Stimulated activated CD8-positive, alpha-beta memory T cell treated with anti-CD3 and anti-CD28 coated beads, Interleukin-4, amount 100 ng/mL, for 1 hour (primary cell): Measurements from ENCODE around the gene NTSR1.

ENCODE experiments used
- DNase-seq, 2 donors: peaks; one replicate each; pipeline ENCODE4 v3.0.0-alpha.2; 2020; ENCODE audit warnings: low read depth in 2 of 2, low spot score in 1 of 2

Gene NTSR1

DNA sequence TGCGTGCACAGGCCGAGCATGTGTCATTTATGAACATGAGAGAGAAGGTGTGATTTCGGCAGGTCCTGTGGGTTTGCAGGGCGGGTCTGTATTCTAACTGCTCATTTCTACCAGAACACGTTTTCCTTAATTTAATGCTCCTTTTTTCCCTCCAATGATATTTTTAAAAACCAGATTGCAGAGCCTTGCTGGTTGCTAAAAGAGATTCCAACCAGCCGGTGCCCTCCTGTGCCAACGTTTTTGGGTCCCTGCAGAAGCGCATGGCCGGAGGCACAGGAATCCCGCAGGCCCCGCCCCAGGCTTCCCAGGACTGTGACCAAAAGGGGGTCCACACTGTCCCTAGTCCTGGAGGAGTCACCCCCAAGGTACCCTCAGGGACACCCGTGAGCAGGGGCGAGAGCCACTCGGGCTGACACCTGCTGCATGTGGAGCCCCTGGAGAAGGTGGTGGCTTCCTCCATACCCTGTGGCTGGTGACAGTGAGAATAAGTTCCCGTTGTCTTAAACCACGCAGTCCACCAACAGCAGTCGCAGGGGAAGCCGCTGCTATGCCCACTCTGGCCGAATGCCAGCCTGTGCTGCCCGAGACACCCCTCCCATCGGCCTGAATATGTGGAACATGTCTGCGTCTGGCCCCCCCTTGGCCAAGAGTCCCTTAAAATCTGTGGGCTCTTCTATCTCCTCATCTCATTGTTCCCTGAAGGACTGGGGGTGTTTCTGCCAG lies 15.7 kb upstream of the NTSR1 start:
- DNase-seq: no peak

DNA sequence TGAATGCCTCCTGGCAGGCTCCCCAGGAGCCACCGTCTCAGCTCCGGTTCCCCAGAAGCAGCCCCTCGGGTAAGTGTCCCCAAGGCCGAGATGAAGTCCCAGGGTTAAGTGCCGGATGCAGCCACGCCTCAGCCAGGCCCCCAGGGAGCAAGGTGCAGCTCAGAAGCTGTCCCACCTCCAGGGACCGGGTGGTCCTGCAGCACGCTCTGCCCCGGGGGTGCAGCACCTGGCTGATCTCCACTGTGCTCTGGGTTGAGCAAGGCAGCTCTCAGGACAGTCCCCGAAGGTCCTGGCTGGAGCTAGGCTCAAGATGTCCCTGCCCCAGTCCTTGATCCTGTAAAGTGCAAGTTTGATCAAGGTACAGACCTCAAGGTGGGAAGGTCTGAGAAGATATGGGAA lies 15.1 kb upstream of the NTSR1 start:
- DNase-seq: no peak

DNA sequence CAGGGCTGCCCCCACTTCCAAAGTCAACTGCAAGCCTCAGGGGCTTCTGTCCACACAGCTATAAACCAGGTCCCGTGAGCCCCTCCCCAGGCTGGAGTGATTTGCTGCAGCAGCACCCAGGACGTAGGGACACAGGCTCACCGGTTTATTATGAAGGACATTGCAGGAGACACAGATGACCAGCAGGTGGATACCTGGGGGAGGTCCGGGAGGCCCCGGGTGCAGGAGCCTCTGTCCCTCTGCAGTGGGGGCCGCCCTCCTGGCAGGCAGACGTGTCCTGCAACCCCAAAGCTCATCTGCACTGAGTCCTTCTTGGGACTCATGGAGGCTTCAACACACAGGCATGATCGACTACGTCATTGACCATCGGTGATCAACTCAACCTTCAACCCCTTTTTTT lies 14.5 kb upstream of the NTSR1 start:
- DNase-seq: no peak

DNA sequence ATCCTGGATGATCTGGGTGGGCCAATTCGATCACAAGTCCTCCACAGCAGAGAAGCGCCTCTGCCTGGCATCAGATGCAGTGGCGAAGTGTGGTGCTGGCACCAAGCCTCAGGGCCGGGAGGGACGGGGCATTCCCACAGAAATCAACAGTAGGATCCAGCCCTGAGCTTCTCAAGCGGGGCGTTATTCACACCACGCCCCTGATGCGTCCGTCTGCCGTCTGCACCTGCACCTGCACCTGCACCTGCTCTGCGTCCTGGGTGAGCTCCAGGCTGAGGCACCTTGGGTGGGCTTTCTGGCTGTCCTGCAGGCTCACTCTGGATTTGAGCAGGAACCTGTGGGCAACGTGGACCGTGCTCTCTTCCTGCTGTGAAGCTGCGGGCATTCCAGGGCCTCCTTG lies 13.8 kb upstream of the NTSR1 start:
- DNase-seq: no peak

DNA sequence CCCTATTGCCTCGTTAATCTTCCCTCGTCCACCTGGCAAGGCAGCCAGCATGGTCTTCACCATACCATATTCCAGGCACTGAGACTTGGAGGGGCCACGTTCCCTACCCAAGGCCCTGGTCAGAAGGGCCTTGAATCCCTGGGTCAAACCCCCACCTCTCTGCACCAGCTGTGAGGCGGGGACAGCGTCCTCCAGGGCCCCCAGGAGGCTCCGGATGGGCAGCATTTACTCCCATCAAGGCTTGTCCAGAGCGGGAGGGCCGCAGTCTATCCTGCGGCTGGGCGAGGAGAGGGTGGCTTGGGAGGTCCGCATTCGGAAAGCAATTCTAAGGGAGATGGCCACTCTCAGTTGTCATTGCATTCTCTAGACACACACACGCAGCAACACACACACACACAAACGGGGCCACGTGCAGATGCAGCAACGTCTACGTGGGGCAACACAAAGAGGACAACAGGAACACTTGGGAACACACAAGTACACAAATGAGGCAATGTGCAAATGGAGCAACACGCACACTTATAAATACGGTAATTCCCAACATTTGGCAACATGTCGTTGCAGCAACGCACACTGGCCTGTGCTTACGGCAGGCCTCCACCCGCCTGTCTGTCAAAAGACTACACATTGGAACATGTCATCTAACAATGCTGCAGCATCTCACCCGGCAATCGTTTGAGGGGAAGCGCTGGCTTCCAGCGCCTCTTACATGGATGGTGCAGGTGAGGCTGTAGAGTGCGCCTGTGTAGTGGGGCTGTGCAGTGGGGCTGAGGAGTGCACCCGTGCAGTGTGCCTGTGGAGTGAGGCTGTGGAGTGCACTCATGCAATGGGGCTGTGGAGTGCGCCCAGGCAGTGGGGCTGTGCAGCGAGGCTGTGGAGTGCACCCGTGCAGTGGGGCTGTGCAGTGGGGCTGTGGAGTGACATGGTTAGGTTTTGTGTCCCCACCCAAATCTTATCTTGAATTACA lies 12.9 kb upstream of the NTSR1 start:
- no peak for DNase-seq

DNA sequence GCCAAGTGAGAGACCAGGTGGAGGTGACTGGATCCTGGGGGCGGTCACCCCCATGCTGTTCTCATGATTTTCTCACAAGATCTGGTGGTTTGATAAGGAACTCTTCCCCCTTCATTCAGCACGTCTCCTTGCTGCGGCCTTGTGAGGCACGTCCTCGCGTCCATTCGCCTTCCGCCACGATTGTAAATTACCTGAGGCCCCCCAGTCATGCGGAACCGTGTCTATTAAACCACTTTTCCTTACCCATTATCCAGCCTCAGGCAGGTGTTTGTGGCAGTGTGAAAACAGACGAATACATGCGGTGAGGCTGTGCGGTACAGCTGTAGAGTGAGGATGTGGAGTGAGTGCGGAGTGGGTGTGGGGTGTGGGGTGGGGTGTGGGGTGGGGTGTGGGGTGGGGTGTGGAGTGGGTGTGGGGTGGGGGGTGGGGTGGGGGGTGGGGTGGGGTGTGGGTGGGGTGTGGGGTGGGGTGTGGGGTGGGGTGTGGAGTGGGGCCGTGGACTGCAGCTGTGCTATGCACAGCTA lies 12.1 kb upstream of the NTSR1 start:
- DNase-seq: no peak

DNA sequence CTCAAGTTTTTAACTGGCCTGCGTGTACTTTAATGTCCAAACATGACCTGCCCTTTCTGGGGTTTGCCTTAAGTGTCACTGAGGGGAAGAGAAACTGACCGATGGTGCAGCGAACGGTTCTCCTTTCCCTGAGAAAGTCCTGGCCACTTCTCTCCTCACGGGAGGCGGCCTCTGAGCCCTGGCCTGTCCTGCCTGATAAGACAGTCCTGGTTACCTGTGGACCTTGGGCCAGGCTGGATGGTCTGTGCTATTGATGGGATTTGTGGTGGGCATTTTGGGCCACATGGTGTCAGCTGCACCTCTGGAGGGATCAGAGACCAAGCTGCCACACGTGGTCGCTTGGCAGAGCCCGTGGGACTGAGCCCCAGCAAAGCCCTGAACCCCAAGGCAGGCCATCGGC lies 11.6 kb upstream of the NTSR1 start:
- DNase-seq: no peak

DNA sequence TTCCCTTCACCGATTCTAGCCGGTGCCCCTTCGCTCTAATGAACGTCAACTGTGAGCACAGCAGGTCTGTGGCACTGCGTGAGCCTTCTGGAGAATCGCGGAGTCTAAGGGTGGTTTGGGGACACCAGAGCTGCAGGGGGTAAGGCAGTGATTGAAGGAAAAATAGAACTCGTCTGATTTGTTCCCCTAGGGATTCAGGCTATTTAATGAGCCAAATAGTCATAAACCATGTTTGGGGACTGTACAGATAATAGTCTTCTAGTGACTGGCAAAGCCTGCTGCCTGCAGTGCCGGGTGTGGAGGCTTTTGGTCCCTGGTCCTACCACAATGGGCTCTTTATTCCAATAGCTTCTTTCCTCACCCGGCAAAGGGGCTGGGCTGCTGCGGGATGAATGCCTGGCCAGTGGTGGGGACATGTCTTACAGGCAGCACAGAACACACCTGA lies 11.1 kb upstream of the NTSR1 start:
- DNase-seq: no peak

DNA sequence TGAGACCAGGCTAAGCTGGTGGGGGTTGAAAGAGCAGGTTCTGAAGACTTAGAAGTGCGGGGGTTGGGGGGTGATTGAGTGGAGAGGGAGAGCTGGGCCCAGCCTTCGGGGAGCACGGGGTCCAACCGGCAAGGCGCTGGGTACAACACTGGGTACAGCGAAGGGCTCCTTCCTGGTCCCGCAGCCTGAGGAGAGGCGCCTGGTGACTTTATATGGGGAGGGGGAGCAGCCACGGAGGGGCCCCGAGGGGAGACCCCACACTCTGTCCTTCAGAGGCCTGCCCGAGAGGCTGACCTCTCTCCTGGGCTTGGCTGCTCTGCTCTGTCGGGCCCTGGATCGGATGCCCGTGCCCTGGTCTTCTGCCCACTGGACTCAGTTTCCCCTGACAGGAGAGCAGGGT lies 10.4 kb upstream of the NTSR1 start:
- DNase-seq: no peak

DNA sequence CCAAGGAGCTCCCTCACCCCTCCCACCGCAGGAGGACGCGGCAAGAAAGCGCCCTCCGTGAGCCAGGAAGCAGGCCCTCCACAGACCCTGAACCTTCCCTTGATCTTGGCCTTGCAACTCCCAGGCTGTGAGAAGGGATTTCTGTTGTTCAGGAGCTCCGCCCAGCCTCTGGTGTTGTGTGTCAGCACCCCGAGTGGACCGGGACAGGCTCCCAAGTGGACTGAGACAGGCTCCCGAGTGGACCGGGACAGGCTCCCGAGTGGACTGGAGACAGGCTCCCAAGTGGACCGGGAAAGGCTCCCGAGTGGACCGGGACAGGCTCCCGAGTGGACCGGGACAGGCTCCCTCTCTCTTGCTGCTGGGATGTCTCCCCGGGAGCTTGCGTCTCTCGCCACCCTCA lies 9.3 kb upstream of the NTSR1 start:
- DNase-seq: no peak

DNA sequence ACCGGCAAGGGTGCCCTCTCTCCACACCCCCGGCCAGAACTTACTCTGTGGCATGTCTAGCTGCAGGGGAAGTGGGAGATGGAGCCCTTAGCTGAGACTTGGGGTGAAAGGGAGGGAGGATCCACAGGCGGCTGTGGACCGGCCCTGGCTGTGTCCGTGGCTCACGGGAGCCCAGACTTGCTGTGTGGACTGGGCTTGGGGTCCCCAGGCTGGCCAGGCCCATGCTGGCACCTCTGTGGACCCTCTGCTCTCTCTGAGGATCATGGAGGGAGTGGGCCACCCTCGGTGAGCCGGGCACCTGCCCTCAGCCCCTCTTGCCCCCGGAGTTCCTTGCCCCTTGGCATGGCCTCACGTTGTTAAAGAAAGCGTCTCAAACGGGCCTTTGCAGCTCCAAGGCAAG lies 8.9 kb upstream of the NTSR1 start:
- no peak for DNase-seq

DNA sequence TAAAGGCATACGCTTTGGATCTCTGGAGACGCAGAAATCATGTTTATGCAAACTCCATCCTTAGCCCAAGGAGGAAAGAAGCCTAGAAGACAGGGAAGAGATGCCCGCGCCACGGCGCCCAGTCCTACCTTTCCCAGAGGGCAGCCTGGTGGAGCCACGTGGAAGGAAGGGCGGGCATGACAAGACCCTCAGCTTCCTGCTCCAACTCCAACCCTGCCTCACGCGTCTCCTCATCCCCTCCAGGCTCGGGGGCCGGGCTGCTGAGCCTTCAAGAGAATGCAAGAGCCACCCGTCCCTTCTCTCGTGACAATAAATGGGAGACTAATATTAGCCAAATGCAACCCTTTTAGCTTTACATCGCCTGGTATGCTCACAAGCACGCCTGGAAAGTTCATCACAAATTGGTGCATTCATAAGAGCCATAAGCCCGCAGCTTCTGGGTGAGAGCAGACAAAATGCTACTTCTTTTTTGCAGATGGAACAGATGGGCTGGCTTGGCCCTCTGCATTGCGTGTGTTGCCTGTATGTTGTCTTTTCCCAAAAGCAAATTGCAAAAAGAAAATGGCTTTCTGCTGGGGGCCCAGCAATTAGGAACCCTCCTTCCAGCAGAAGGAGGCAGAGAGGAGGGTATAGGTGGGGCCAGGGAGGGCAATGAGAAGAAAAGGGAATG lies 8.2 kb upstream of the NTSR1 start:
- no peak for DNase-seq

DNA sequence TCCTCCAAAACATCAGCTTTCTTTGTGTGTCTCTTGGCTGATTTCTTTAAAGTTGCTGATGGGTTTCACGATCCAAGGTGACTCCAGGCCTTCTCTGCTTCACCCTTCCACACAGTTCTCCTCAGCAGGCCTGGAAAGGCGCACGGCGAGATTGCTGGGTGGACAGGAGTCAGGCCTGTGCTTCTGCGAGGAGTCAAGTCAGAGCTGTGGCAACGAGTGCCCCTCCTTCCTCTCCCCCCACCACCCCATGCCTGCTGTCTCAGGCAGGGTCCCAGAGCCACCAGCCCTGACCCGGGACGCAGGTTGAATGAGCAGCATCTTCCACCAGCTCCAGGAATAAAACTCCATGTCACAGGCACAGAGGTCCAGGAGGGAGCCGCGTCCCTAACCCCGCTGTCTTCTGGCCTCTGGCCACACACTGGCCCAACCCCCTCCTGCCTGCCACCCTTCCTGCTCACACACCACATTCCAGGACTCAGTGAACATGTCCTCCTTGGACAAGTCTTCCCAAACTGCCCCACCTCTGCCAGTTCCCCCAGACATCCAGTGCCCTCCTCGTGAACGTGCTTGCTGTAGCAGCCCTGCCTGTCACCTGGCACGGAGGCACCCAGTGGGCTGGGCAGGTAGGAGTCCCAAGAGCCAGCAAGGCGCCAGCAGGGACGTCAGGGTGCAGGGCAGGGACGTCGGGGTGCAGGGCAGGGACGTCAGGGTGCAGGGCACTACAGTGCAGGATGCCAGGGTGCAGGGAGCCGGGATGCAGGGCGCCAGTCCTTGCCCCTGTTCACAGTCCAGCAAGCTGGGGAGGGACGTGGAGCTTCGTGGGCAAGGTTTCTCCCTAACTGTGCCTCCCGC lies 7.2 kb upstream of the NTSR1 start:
- DNase-seq: no peak

DNA sequence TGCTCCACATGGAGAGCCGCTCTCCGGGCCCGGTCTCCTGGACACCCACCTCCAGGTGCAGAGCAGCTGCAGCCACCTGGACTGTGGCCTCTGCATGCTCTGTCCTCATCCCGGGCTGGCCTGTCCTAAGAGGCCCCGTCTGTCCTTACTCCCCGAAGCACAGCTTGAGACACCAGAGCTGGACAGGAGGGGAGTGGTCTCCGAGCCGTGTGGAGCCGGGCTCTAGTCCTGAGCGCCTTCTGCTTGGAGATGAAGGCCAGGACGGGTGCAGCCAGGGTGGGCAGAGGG lies 6.7 kb upstream of the NTSR1 start:
- no peak for DNase-seq

DNA sequence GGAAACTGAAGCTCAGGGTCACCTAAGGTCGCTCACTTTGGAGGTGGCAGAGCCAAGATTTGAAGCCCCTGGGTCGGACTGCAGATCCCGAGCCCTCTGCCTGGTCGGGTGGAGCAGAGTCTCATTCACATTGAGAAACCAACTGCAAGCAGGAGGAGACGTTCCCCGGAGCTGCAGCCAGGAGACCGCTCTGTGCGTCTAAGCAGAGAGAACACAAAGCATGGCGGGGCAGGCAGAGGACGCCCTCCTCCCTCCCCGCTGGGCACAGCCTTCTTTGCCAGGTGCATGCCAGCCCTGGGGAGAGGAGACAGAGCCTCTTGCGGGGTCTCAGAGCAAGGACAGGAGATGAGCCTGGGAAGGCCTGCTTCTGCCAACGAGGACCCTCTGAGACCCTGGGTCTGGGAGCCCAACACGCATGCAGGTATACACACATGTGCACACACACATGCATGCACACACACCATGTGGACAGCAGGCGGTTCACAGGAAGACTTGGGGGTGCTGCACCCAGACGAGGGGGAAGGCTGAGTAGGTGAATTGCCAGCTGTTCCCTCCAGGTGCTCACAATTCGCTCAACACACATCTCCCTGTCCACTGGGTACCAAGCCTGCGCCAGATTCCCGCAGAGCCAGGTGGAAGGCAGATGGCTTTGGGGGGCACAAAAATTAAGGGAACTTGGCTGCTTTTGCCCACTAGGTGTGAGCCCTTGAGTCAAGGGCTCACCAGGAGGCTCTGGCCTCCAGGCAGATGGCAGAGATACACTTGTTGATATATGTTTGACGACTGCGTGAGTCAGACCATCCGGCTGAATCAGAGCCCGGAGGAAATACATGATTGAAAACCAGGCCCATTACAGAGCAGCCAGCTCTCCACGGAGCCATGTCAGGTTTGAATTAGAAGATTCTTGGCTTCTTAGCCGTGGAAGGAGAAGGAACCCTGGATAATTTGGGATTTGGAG lies 5.5 kb upstream of the NTSR1 start:
- no peak for DNase-seq

DNA sequence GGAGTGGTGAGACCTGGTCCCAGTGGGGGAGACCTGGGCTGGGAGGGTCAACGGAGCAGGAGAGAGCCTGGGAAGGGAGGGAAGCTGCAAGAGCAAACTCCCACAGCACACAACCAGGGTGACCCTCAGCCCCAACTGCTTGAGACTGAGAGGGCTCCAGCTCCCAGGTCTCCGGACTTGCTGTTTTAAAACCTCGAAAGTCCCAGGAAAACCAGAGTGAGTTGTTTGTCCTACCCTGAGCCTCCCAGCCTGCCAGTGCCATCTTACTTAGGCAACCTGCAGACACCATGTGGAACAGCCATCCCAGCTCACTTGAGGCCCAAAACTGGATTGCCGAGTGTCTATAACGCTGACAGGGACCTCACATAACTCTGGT lies 4.8 kb upstream of the NTSR1 start:
- DNase-seq: no peak

DNA sequence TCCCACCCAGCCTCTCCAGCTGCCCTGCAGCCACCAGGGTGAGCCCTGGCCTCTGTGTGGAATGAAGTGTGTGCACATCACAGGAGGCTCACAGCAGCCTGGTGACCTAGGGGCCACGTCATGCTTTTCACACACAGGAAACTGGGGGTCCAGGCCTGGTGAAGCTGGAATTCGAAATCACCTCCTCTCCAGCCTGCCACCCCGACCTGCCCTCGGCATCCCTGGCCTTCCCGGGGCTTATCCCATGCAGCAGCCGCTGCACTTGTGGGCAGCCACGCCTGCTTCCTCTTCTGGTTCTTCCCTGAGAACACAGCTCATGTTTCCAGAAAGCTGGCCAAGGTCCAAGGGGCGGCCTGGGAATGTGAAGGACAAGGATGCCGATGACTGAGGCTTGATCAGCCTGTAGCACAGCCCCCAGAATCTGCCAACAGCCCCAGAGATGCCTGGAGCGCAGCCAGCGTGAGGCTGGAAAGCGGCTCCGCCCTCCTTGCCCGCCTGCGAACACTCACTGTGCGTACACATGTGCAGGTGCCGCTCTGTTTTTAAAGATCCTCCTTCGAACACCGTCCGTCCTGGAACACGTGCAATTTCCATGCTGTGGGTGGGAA lies 4.2 kb upstream of the NTSR1 start:
- no peak for DNase-seq

DNA sequence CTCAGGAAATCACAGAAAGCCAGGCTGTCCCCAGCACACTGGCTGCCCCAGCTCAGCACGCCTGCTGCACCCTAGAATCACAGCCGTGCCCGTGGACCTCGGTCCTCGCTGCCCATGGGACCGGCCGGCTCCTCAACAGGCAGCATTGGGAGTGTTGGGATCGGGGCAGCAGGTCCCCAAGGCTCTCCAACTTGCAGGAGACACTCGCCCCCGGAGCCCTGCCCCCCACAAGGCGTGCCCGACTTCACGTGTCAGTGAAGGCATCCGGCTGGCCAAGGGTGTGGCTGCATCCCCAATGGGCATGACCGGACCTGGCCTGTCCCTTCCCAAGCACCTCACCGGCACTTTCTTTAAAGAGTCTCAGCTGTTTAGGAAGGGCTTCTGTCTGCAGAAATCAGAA lies 3.0 kb upstream of the NTSR1 start:
- DNase-seq: no peak

DNA sequence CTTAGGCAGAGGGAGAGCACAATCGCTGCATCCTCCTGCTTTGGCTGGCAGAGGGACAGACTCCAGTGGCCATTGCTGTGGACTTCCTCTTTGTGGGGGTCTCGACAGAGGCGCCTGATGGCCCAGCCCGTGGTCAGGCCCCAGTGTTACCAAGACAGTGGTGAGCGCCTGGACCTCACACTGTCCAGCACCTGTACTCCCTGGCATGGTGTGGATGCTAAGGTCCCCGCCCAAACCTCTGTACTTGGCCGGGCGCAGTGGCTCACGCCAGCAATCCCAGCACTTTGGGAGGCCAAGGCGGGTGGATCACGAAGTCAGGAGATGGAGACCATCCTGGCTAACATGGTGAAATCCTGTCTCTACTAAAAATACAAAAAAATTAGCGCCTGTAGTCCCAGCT lies 2.3 kb upstream of the NTSR1 start:
- DNase-seq: no peak

DNA sequence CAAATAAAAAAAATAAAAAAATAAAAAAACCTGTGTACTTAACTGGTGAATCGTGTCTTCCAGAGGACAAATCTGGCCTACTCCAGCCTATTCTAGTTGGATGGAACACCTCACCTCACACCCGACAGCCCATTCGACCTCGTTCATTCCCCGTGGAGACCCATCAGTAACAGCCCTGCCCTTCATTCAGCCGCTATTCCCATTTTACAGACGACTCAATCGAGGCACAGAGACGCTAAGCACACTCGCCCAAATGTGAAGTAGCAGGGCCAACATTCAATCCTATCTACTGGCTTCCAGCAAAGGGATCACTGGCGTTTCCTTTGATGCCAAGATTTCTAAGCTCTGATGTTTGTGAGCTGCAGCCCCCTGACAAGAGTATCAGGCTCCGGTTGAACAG lies 1.8 kb upstream of the NTSR1 start:
- DNase-seq: no peak
